ENCODE measurements around the gene CORT. TPM values are rescaled to one million over a fixed set of nuclear protein-coding genes. Genes with fewer than 3 reads are reported as not detected.

Gene CORT
- total and polyA plus RNA-seq, 10 of the 15 experiments (the other 5 are each of a cell fraction or from before 2014, with no cell fraction given): 0.09 to 0.49 (median 0.23) TPM; not detected in 1

- TF ChIP-seq CUX1 (IDR thresholded peaks at IDR 0.05; ENCODE audit: insufficient replicate concordance, low read depth, low read length): no peak
- TF ChIP-seq BRCA1 (IDR thresholded peaks at IDR 0.05; ENCODE audit: low read depth, low read length): no peak
- TF ChIP-seq BACH1 (IDR thresholded peaks at IDR 0.05; ENCODE audit: borderline replicate concordance): no peak
- no peak for TF ChIP-seq RAD51 (IDR thresholded peaks at IDR 0.05)
- no peak for TF ChIP-seq BCL3 (IDR thresholded peaks at IDR 0.05; ENCODE audit: borderline replicate concordance, insufficient read depth, low read depth, low read length, poor library complexity, severe bottlenecking)
Observed at GRCh38 chr1:10470043-10470442, 20.2 kb downstream of the CORT start (continued).
